ENCODE measurements around the gene ZNF536.

GRCh38 chr19:30388819-30389218 lies 16.6 kb downstream of the ZNF536 start:
- TF ChIP-seq CTCF (IDR thresholded peaks at IDR 0.05): no peak
- TF ChIP-seq EP300 (IDR thresholded peaks at IDR 0.05): no peak
- no peak for TF ChIP-seq POLR2A (IDR thresholded peaks at IDR 0.05)

Data from ovary (tissue), 3 donors.